ENCODE results near the gene RPS21. TPM values are rescaled to one million over a fixed set of nuclear protein-coding genes. Genes with fewer than 3 reads are reported as not detected.

Gene RPS21
- total RNA-seq, 1 donor from 2014 or later: 1,935 TPM

GRCh38 chr20:62359043-62359490 is 27.8 kb upstream of the RPS21 start:
- Histone ChIP-seq H3K4me3 (no peak overlapping the region), H3K4me1 (peaks cover 95% of the 10 kb centered on the region), H3K27ac (peak overlapping the region; percentile 79), H3K9me3 (no peaks in the 10 kb centered on the region), H3K27me3 (no peaks in the 10 kb centered on the region), H3K36me3 (no peaks in the 10 kb centered on the region)
- no peak for DNase-seq (ENCODE audit: extremely low spot score in 2 of 2)
- TF ChIP-seq POLR2A (IDR thresholded peaks at IDR 0.05): no peak
- no peak for TF ChIP-seq POLR2AphosphoS5 (IDR thresholded peaks at IDR 0.05; ENCODE audit: insufficient read depth in 1 of 2, low read depth in 1 of 2)
- TF ChIP-seq CTCF (IDR thresholded peaks at IDR 0.05): no peak
- intact Hi-C loops (cut with DNase I): no loop called here

GRCh38 chr20:62359491-62360121 is 27.3 kb upstream of the RPS21 start:
- no peak overlapping the region for H3K4me3 ChIP-seq
- intact Hi-C loops (cut with DNase I): no loop called here
- peak overlapping the region; percentile 79 for H3K27ac ChIP-seq
- no peaks in the 10 kb centered on the region for H3K27me3 ChIP-seq
- peaks cover 95% of the 10 kb centered on the region for H3K4me1 ChIP-seq
- no peaks in the 10 kb centered on the region for H3K36me3 ChIP-seq
- no peak for DNase-seq (ENCODE audit: extremely low spot score in 2 of 2)
- no peaks in the 10 kb centered on the region for H3K9me3 ChIP-seq
- peak; percentile 59 to 68 for TF ChIP-seq POLR2AphosphoS5 (IDR thresholded peaks at IDR 0.05; ENCODE audit: insufficient read depth in 1 of 2, low read depth in 1 of 2)
- TF ChIP-seq POLR2A (IDR thresholded peaks at IDR 0.05): no peak

- Histone ChIP-seq H3K4me3 (no peak overlapping the region), H3K9me3 (no peaks in the 10 kb centered on the region), H3K4me1 (peaks cover 95% of the 10 kb centered on the region), H3K36me3 (no peaks in the 10 kb centered on the region), H3K27me3 (no peaks in the 10 kb centered on the region), H3K27ac (peak overlapping the region; percentile 67)
- DNase-seq (ENCODE audit: extremely low spot score in 2 of 2): no peak
- TF ChIP-seq CTCF (IDR thresholded peaks at IDR 0.05) (no peak), POLR2AphosphoS5 (IDR thresholded peaks at IDR 0.05; ENCODE audit: insufficient read depth in 1 of 2, low read depth in 1 of 2) (no peak), POLR2A (IDR thresholded peaks at IDR 0.05) (no peak)
- intact Hi-C loops (cut with DNase I): no loop called here
These were observed 25.8 kb upstream of the RPS21 start for GRCh38 chr20:62360854-62361798.

GRCh38 chr20:62361799-62362589 is 24.9 kb upstream of the RPS21 start:
- Histone ChIP-seq H3K9me3 (no peaks in the 10 kb centered on the region), H3K27ac (peak overlapping the region; percentile 67), H3K36me3 (no peaks in the 10 kb centered on the region), H3K27me3 (no peaks in the 10 kb centered on the region), H3K4me1 (peaks cover 94% of the 10 kb centered on the region), H3K4me3 (no peak overlapping the region)
- intact Hi-C loops (cut with DNase I): no loop called here
- no peak for DNase-seq (ENCODE audit: extremely low spot score in 2 of 2)
- TF ChIP-seq POLR2AphosphoS5 (IDR thresholded peaks at IDR 0.05; ENCODE audit: insufficient read depth in 1 of 2, low read depth in 1 of 2) (no peak), POLR2A (IDR thresholded peaks at IDR 0.05) (no peak), CTCF (IDR thresholded peaks at IDR 0.05) (no peak)

GRCh38 chr20:62362590-62362940 is 24.3 kb upstream of the RPS21 start:
- Histone ChIP-seq H3K27ac (peak overlapping the region; percentile 33), H3K4me1 (peaks cover 91% of the 10 kb centered on the region), H3K36me3 (no peaks in the 10 kb centered on the region), H3K9me3 (no peaks in the 10 kb centered on the region), H3K4me3 (no peak overlapping the region), H3K27me3 (no peaks in the 10 kb centered on the region)
- no peak for DNase-seq (ENCODE audit: extremely low spot score in 2 of 2)
- intact Hi-C loops (cut with DNase I): no loop called here
- TF ChIP-seq POLR2A (IDR thresholded peaks at IDR 0.05): no peak
- no peak for TF ChIP-seq CTCF (IDR thresholded peaks at IDR 0.05)
- no peak for TF ChIP-seq POLR2AphosphoS5 (IDR thresholded peaks at IDR 0.05; ENCODE audit: insufficient read depth in 1 of 2, low read depth in 1 of 2)

All from vagina (tissue), 2 donors.